Ovary (tissue), 3 donors: ENCODE data around the gene MICOS13.

ENCODE experiments used
- POLR2A ChIP-seq: fragments of 450-650 bp; IDR thresholded peaks from one replicate; pipeline ENCODE4 v1.6.1; 2017; ENCODE audit warnings: antibody characterized with exemption, mild to moderate bottlenecking, moderate library complexity
- TF ChIP-seq, protein P1 (sequence below), 3 donors: fragments of 450-650 bp in 2 of 3; fragments of 200-600 bp in 1 of 3; IDR thresholded peaks; one replicate each; pipeline versions ENCODE4 v1.5.1 to v1.8.0; 2016 to 2022; ENCODE audit warnings: antibody characterized with exemption in 3 of 3, mild to moderate bottlenecking in 1 of 3
- donor health status: DM: no; HTN: no; CAD: no.

DNA sequence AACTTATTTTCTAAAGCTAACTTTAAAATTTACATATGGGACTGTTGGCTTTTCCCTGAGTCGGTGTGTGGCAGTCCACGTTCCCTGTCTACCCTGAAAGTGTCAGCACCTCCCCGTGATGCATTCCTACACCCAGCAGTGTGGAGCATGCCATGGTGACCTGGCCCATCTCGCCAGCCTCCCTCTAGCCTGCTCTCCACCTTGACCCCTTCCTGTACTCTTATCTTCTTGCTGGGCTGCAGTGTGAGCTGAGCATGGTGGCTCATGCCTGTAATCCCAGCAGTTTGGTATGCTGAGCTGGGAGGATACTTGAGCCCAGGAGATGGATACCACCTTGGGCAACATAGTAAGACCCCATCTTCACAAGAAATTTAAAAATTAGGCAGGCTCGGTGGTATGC, 25.4 kb downstream of the MICOS13 start:
- TF ChIP-seq, protein P1, sequence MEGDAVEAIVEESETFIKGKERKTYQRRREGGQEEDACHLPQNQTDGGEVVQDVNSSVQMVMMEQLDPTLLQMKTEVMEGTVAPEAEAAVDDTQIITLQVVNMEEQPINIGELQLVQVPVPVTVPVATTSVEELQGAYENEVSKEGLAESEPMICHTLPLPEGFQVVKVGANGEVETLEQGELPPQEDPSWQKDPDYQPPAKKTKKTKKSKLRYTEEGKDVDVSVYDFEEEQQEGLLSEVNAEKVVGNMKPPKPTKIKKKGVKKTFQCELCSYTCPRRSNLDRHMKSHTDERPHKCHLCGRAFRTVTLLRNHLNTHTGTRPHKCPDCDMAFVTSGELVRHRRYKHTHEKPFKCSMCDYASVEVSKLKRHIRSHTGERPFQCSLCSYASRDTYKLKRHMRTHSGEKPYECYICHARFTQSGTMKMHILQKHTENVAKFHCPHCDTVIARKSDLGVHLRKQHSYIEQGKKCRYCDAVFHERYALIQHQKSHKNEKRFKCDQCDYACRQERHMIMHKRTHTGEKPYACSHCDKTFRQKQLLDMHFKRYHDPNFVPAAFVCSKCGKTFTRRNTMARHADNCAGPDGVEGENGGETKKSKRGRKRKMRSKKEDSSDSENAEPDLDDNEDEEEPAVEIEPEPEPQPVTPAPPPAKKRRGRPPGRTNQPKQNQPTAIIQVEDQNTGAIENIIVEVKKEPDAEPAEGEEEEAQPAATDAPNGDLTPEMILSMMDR (IDR thresholded peaks at IDR 0.05): no peak
- no peak for TF ChIP-seq POLR2A
